H1 (cell line): ENCODE measurements around the gene LRRIQ4. TPM values are rescaled to one million over a fixed set of nuclear protein-coding genes. Genes with fewer than 3 reads are reported as not detected.

Experiments
- CTCF ChIA-PET: fragments of 300-600 bp; sonication (Branson Sonifier 250); formaldehyde crosslinking; loops from one replicate; lab custom pipeline; 2021; ENCODE audit not compliant: partially characterized antibody; lab: Charles Lee
- POLR2A ChIA-PET: fragments of 300-600 bp; sonication (Branson Sonifier 250); formaldehyde crosslinking; loops from one replicate; lab custom pipeline; 2021; ENCODE audit warnings: inconsistent platforms; ENCODE audit not compliant: partially characterized antibody; lab: Charles Lee
- DNase-seq, 2 experiments: peaks; one replicate each; pipeline versions ENCODE4 v3.0.0 to v3.0.0-alpha.2; 2010 to 2022; ENCODE audit warnings: low spot score in 2 of 2, low read depth in 1 of 2, mixed read lengths in 1 of 2
- FAIRE-seq: peaks from 2 replicates; lab custom pipeline; 2011; peaks lifted over from hg19 to GRCh38; lab: Jason Lieb, UNC
- H2AFZ ChIP-seq: 2 replicates; pipeline ENCODE4 v1.8.1; 2012; ENCODE audit warnings: low read length, inconsistent platforms
- H2AK5ac ChIP-seq: 2 replicates; pipeline ENCODE4 v1.6.1; 2013; ENCODE audit warnings: low read depth, low read length
- H2BK120ac ChIP-seq: replicated peaks from 2 replicates; pipeline ENCODE3; 2013; ENCODE audit warnings: low read depth, low read length, inconsistent platforms
- H2BK12ac ChIP-seq: 2 replicates; pipeline ENCODE4 v1.6.1; 2013; ENCODE audit warnings: low read depth, low read length
- H2BK15ac ChIP-seq: 2 replicates; pipeline ENCODE4 v1.6.1; 2013; ENCODE audit warnings: low read length
- H2BK20ac ChIP-seq: 2 replicates; pipeline ENCODE4 v1.6.1; 2013; ENCODE audit warnings: low read length
- H2BK5ac ChIP-seq: 2 replicates; pipeline ENCODE4 v1.6.1; 2013; ENCODE audit warnings: low read depth, low read length
- H3K14ac ChIP-seq: 2 replicates; pipeline ENCODE4 v1.6.1; 2013; ENCODE audit warnings: inconsistent platforms; ENCODE audit not compliant: insufficient read length
- H3K18ac ChIP-seq: 2 replicates; pipeline ENCODE4 v1.6.1; 2013; ENCODE audit warnings: low read length; ENCODE audit errors: extremely low read depth
- H3K23ac ChIP-seq: 2 replicates; pipeline ENCODE4 v1.6.1; 2013; ENCODE audit warnings: inconsistent platforms; ENCODE audit not compliant: insufficient read length
- H3K23me2 ChIP-seq: 2 replicates; pipeline ENCODE4 v1.6.1; 2013; ENCODE audit warnings: low read depth, low read length
- H3K27ac ChIP-seq: 2 replicates; pipeline ENCODE4 v1.6.1; 2011; ENCODE audit warnings: low read depth, low read length, inconsistent platforms
- H3K27me3 ChIP-seq, 4 experiments: replicated peaks in 1 of 4; 1 replicate in 1 of 4; 2 replicates in 3 of 4; pipeline versions ENCODE4 v1.6.1 to v1.8.1; 2011 to 2013; ENCODE audit warnings: low read length in 3 of 4, mild to moderate bottlenecking in 3 of 4, inconsistent platforms in 2 of 4, mixed read lengths in 2 of 4, moderate library complexity in 1 of 4; ENCODE audit not compliant: control insufficient read depth in 3 of 4, insufficient read depth in 3 of 4; ENCODE audit errors: extremely low read depth in 1 of 4
- H3K36me3 ChIP-seq, 4 experiments: 2 replicates each; pipeline versions ENCODE4 v1.6.1 to v1.8.1; 2011 to 2013; ENCODE audit warnings: mild to moderate bottlenecking in 4 of 4, low read length in 3 of 4, moderate library complexity in 2 of 4, control low read depth in 1 of 4, inconsistent platforms in 1 of 4; ENCODE audit not compliant: insufficient read depth in 4 of 4, control insufficient read depth in 2 of 4
- H3K4ac ChIP-seq: replicated peaks from 2 replicates; pipeline ENCODE3; 2013; ENCODE audit warnings: low read length, low read depth, mixed read lengths, inconsistent platforms; ENCODE audit not compliant: insufficient read length
- H3K4me1 ChIP-seq, 4 experiments: replicated peaks in 1 of 4; 1 replicate in 1 of 4; 2 replicates in 3 of 4; pipeline versions ENCODE4 v1.6.1 to v1.8.1; 2011 to 2013; ENCODE audit warnings: low read length in 3 of 4, inconsistent platforms in 2 of 4, mixed read lengths in 1 of 4; ENCODE audit not compliant: insufficient read depth in 4 of 4, control insufficient read depth in 3 of 4
- H3K4me2 ChIP-seq, 2 experiments: 2 replicates each; pipeline versions ENCODE4 v1.6.1 to v1.8.1; 2011 to 2013; ENCODE audit warnings: low read depth in 2 of 2, low read length in 2 of 2, control low read depth in 1 of 2, inconsistent platforms in 1 of 2, mild to moderate bottlenecking in 1 of 2; ENCODE audit not compliant: insufficient read depth in 1 of 2
- H3K4me3 ChIP-seq, 4 experiments: fragments of 200-600, 300-600 bp in 1 of 4; sonication (generic), shearing (Covaris generic), sonication (Bioruptor Twin) in 1 of 4; 2 replicates each; pipeline versions ENCODE4 v1.5.1 to v1.8.1; 2011 to 2016; ENCODE audit warnings: low read length in 4 of 4, low read depth in 3 of 4, control low read depth in 2 of 4, inconsistent platforms in 2 of 4, mild to moderate bottlenecking in 2 of 4, mixed read lengths in 1 of 4, moderate library complexity in 1 of 4; ENCODE audit not compliant: insufficient read depth in 2 of 4; ENCODE audit errors: extremely low read depth in 1 of 4
- H3K56ac ChIP-seq: replicated peaks from 2 replicates; pipeline ENCODE3; 2013; ENCODE audit warnings: low read depth, mild to moderate bottlenecking, mixed read lengths, low read length, inconsistent platforms; ENCODE audit not compliant: insufficient read length
- H3K79me1 ChIP-seq: 2 replicates; pipeline ENCODE4 v1.6.1; 2013; ENCODE audit warnings: low read depth, low read length, control low read depth
- H3K79me2 ChIP-seq, 2 experiments: 2 replicates each; pipeline versions ENCODE4 v1.6.1 to v1.8.1; 2012 to 2013; ENCODE audit warnings: low read length in 2 of 2, mild to moderate bottlenecking in 2 of 2, inconsistent platforms in 1 of 2; ENCODE audit not compliant: insufficient read depth in 2 of 2, control insufficient read depth in 1 of 2
- H3K9ac ChIP-seq, 4 experiments: replicated peaks in 1 of 4; 1 replicate in 1 of 4; 2 replicates in 3 of 4; pipeline versions ENCODE4 v1.6.1 to v1.8.1; 2011 to 2013; ENCODE audit warnings: low read depth in 3 of 4, low read length in 3 of 4, control low read depth in 2 of 4, mild to moderate bottlenecking in 2 of 4, moderate library complexity in 2 of 4, inconsistent platforms in 1 of 4; ENCODE audit errors: extremely low read depth in 1 of 4
- H3K9me3 ChIP-seq, 2 experiments: 2 replicates each; pipeline versions ENCODE4 v1.6.1 to v1.8.1; 2012 to 2013; ENCODE audit warnings: mild to moderate bottlenecking in 2 of 2, moderate library complexity in 2 of 2, control low read depth in 1 of 2, inconsistent platforms in 1 of 2, low read depth in 1 of 2, low read length in 1 of 2, mixed read lengths in 1 of 2; ENCODE audit not compliant: insufficient read depth in 2 of 2
- H4K20me1 ChIP-seq, 2 experiments: replicated peaks in 1 of 2; 2 replicates each; pipeline versions ENCODE3 to v1.8.1; 2011 to 2013; ENCODE audit warnings: inconsistent platforms in 2 of 2, low read length in 2 of 2, mild to moderate bottlenecking in 1 of 2; ENCODE audit not compliant: insufficient read depth in 2 of 2, control insufficient read depth in 1 of 2
- H4K5ac ChIP-seq: 2 replicates; pipeline ENCODE4 v1.6.1; 2013; ENCODE audit warnings: low read length, low read depth, mixed read lengths, inconsistent platforms; ENCODE audit not compliant: insufficient read length
- H4K8ac ChIP-seq: 2 replicates; pipeline ENCODE4 v1.8.0; 2013; ENCODE audit warnings: mild to moderate bottlenecking, moderate library complexity, low read length, inconsistent platforms; ENCODE audit not compliant: insufficient read depth; ENCODE audit errors: extremely low read depth
- H4K91ac ChIP-seq: replicated peaks from 2 replicates; pipeline ENCODE3; 2013; ENCODE audit warnings: low read length, mixed read lengths, inconsistent platforms; ENCODE audit not compliant: insufficient read length
- ATF2 ChIP-seq: IDR thresholded peaks from 2 replicates; pipeline ENCODE4 v1.6.1; 2012; ENCODE audit warnings: low read length, inconsistent platforms
- BCL11A ChIP-seq, 2 experiments: IDR thresholded peaks; one replicate each; pipeline ENCODE4 v1.6.1; 2011; ENCODE audit warnings: low read depth in 2 of 2, low read length in 2 of 2, mild to moderate bottlenecking in 2 of 2
- CEBPB ChIP-seq: IDR thresholded peaks from 2 replicates; pipeline ENCODE4 v1.6.1; 2012; ENCODE audit warnings: low read depth, low read length
- CREB1 ChIP-seq: IDR thresholded peaks from 2 replicates; pipeline ENCODE4 v1.6.1; 2012; ENCODE audit warnings: inconsistent platforms
- EZH2 ChIP-seq: fragments of 200-600 bp; sonication (generic); IDR thresholded peaks from 2 replicates; pipeline ENCODE4 v1.7.1; 2012; ENCODE audit warnings: low read depth, mild to moderate bottlenecking, moderate library complexity, low read length, inconsistent platforms; ENCODE audit not compliant: severe bottlenecking
- JUN ChIP-seq: IDR thresholded peaks from 2 replicates; pipeline ENCODE4 v1.6.1; 2011; ENCODE audit warnings: low read depth, mild to moderate bottlenecking, improper control_type of control experiment, low read length
- NANOG ChIP-seq: IDR thresholded peaks from 2 replicates; pipeline ENCODE4 v1.6.1; 2011; ENCODE audit warnings: low read length, low read depth, mild to moderate bottlenecking, inconsistent platforms; ENCODE audit not compliant: insufficient read depth, poor library complexity, severe bottlenecking
- RAD21 ChIP-seq, 2 experiments: IDR thresholded peaks in 1 of 2; conservative IDR thresholded peaks in 1 of 2; 2 replicates each; pipeline ENCODE4 v1.6.1; 2011; ENCODE audit warnings: low read depth in 2 of 2, low read length in 2 of 2, improper control_type of control experiment in 1 of 2, inconsistent platforms in 1 of 2, mild to moderate bottlenecking in 1 of 2, moderate library complexity in 1 of 2
- RFX5 ChIP-seq: IDR thresholded peaks from 2 replicates; pipeline ENCODE4 v1.6.1; 2011; ENCODE audit warnings: low read depth, low read length, improper control_type of control experiment, borderline replicate concordance
- SIN3A ChIP-seq, 2 experiments: IDR thresholded peaks in 1 of 2; conservative IDR thresholded peaks in 1 of 2; 2 replicates each; pipeline ENCODE4 v1.6.1; 2011 to 2012; ENCODE audit warnings: low read length in 2 of 2, improper control_type of control experiment in 1 of 2, low read depth in 1 of 2, mild to moderate bottlenecking in 1 of 2
- SRF ChIP-seq: IDR thresholded peaks from 2 replicates; pipeline ENCODE4 v1.6.1; 2011; ENCODE audit warnings: mild to moderate bottlenecking, low read depth, low read length, moderate library complexity
- YY1 ChIP-seq: IDR thresholded peaks from 2 replicates; pipeline ENCODE4 v1.6.1; 2011; ENCODE audit warnings: low read depth, mild to moderate bottlenecking, low read length
- WGBS, 2 experiments: shearing (Covaris generic) in 1 of 2; methylation state at CpG; one replicate each; pipeline versions ENCODE4 v1.1.6 to v1.1.7; 2013 to 2015; ENCODE audit warnings: low lambda C conversion rate in 2 of 2, mixed read lengths in 2 of 2, inconsistent platforms in 1 of 2, low coverage in 1 of 2, missing lambda C conversion rate in 1 of 2; ENCODE audit not compliant: insufficient replicate concordance in 2 of 2, insufficient coverage in 1 of 2, insufficient read length in 1 of 2; ENCODE audit errors: extremely low coverage in 1 of 2, missing lambda C conversion rate in 1 of 2; 5-methylcytosine and 5-hydroxymethylcytosine counted together
- polyA plus RNA-seq, 7 experiments: library from polyadenylated mRNA; depleted of rRNA in 3 of 7; stranded (reverse) in 5 of 7; unstranded in 2 of 7; fragments of >200 nt in 5 of 7; fragments of 200-250 nt in 2 of 7; gene quantifications; 1 replicate in 5 of 7; 2 replicates in 1 of 7; 4 replicates in 1 of 7; pipeline versions ENCODE4 v1.2.1 to v1.2.3, GENCODE V29; 2011 to 2013; ENCODE audit warnings: missing spikeins in 2 of 7, mixed read lengths in 2 of 7
- total RNA-seq: library from RNA; stranded (reverse); fragmentation: NEBNext Ultra II Directional; extraction: Animal tissue kit (Norgen Biotek cat#: 25700); gene quantifications from 2 replicates; pipeline ENCODE4 v1.2.1, GENCODE V29; 2021

The LRRIQ4 gene
- total and polyA plus RNA-seq, 2 of the 8 experiments (the other 6 are each of a cell fraction or from before 2014, with no cell fraction given), result 0.08 TPM; not detected in 1

- Histone ChIP-seq H2BK15ac (no peak overlapping the region), H3K4me3 (no peak overlapping the region), H2AFZ (no peak overlapping the region), H3K4me2 (no peak overlapping the region), H2BK5ac (no peak overlapping the region), H3K9me3 (no peaks in the 10 kb centered on the region), H4K20me1 (no peaks in the 10 kb centered on the region), H2AK5ac (no peak overlapping the region), H4K91ac (no peak overlapping the region), H3K79me2 (no peaks in the 10 kb centered on the region), H3K27me3 (peaks cover 0 to 1% (median 0%) of the 10 kb centered on the region in 4 experiments; a peak in 1 of 7 replicates), H3K23me2 (no peaks in the 10 kb centered on the region), H2BK20ac (no peak overlapping the region), H3K27ac (no peak overlapping the region), H2BK12ac (no peak overlapping the region), H3K36me3 (no peaks in the 10 kb centered on the region), H3K23ac (no peak overlapping the region), H3K79me1 (no peaks in the 10 kb centered on the region), H4K5ac (no peak overlapping the region), H3K4me1 (no peaks in the 10 kb centered on the region), H3K56ac (no peak overlapping the region), H3K9ac (no peak overlapping the region), H3K14ac (no peak overlapping the region), H2BK120ac (no peak overlapping the region), H3K4ac (no peak overlapping the region), H4K8ac (no peak overlapping the region), H3K18ac (no peak overlapping the region)
- FAIRE-seq (no peak), DNase-seq (no peak)
- ChIA-PET POLR2A (no interaction called here), CTCF (interaction anchor here (0.6 to 2.5 kb wide), 6 partner anchors 10 to 199 kb away, joined by 3 to 6 read pairs (median 4); partner anchors contain the start of genes LRRC34 and LRRIQ4)
- WGBS, 2 experiments, result 94% methylated on average over 20 of the region's 20 CpGs; no CpG with 5 or more reads in 1 of the 2 experiments
- TF ChIP-seq BCL11A (IDR thresholded peaks at IDR 0.05; ENCODE audit: low read depth in 2 of 2, low read length in 2 of 2), result no peak
- TF ChIP-seq RAD21 (IDR thresholded peaks at IDR 0.05 in 1 of 2, conservative IDR thresholded peaks at IDR 0.05 in 1 of 2; ENCODE audit: low read depth in 2 of 2, low read length in 2 of 2), result no peak
- no peak for TF ChIP-seq YY1
- no peak for TF ChIP-seq RFX5
- TF ChIP-seq SIN3A (conservative IDR thresholded peaks at IDR 0.05 in 1 of 2, IDR thresholded peaks at IDR 0.05 in 1 of 2; ENCODE audit: low read depth in 1 of 2, low read length in 2 of 2), result no peak
- no peak for TF ChIP-seq JUN
- TF ChIP-seq CEBPB, result no peak
- no peak for TF ChIP-seq NANOG
- TF ChIP-seq ATF2, result no peak
- TF ChIP-seq SRF, result no peak
- TF ChIP-seq CREB1, result no peak
- TF ChIP-seq EZH2, result no peak
Measured at GRCh38 chr3:169822540-169822939, 9.9 kb downstream of the LRRIQ4 start.
